Epithelial cell of proximal tubule (primary cell): ENCODE results near the gene CXCL5. TPM values are rescaled to one million over a fixed set of nuclear protein-coding genes. Genes with fewer than 3 reads are reported as not detected.

Experiments
- DNase-seq: peaks from one replicate; pipeline ENCODE4 v3.0.0-alpha.2; 2011; ENCODE audit warnings: low read depth
- H3K4me3 ChIP-seq: 2 replicates; pipeline ENCODE4 v1.5.1; 2011; ENCODE audit warnings: low read depth, mild to moderate bottlenecking, low read length
- CTCF ChIP-seq: conservative IDR thresholded peaks from 2 replicates; pipeline ENCODE4 v1.5.1; 2012; ENCODE audit warnings: low read depth, mild to moderate bottlenecking, low read length
- total RNA-seq: library from RNA; depleted of rRNA; stranded (reverse); fragments of >200 nt; gene quantifications from 2 replicates; pipeline ENCODE4 v1.2.3, GENCODE V29; 2015

Gene CXCL5
- total RNA-seq = 32.3 and 79.5 TPM in 2 replicates

- peak; percentile 39 for TF ChIP-seq CTCF
- DNase-seq = no peak
- H3K4me3 ChIP-seq = peak within 1 kb of the TSS; percentile 59
These were observed at the start of gene CXCL5 for GRCh38 chr4:73998040-73999011. Gene CXCL5, minus strand, starts transcription at chr4:73998677. Its CDS starts 96 bp downstream, at chr4:73998581.

- DNase-seq = no peak
- no peak for TF ChIP-seq CTCF
These were observed 48.7 kb upstream of the CXCL5 start for GRCh38 chr4:74047152-74047551.

GRCh38 chr4:74045772-74046171 lies 47.3 kb upstream of the CXCL5 start:
- no peak overlapping the region for H3K4me3 ChIP-seq
- no peak for DNase-seq
- TF ChIP-seq CTCF = no peak

More at GRCh38 chr4:74047152-74047551, 48.7 kb upstream of the CXCL5 start:
- H3K4me3 ChIP-seq = no peak overlapping the region

GRCh38 chr4:74045247-74045646 lies 46.8 kb upstream of the CXCL5 start:
- TF ChIP-seq CTCF = no peak
- no peak overlapping the region for H3K4me3 ChIP-seq
- no peak for DNase-seq

- no peak for TF ChIP-seq CTCF
- peak; percentile 47 for DNase-seq
- no peak overlapping the region for H3K4me3 ChIP-seq
These were observed 46.2 kb upstream of the CXCL5 start for GRCh38 chr4:74044677-74045076.

GRCh38 chr4:74042681-74043080 lies 44.2 kb upstream of the CXCL5 start:
- TF ChIP-seq CTCF = peak; percentile 42
- no peak for DNase-seq
- H3K4me3 ChIP-seq = no peak overlapping the region
